HEK293 (cell line): ENCODE results near the gene NKX6-1.

ENCODE experiments used
- CTCF ChIA-PET: fragments of 350-600 bp; formaldehyde crosslinking; extraction: SDS; loops from one replicate; lab custom pipeline; 2021; ENCODE audit warnings: antibody characterized with exemption; lab: Yijun Ruan, JAX
- POLR2A ChIA-PET: fragments of 300-600 bp; formaldehyde crosslinking; extraction: SDS; loops from one replicate; lab custom pipeline; 2020; ENCODE audit warnings: antibody characterized with exemption, inconsistent platforms; lab: Yijun Ruan, JAX
- H3K27ac ChIP-seq: fragments of 200-500 bp; sonication (Bioruptor generic); 2 replicates; pipeline ENCODE4 v1.5.1; 2014; ENCODE audit warnings: low read depth, low read length, control low read depth, inconsistent platforms; ENCODE audit errors: extremely low read depth
- H3K36me3 ChIP-seq, 2 experiments: fragments of 200-500 bp in 1 of 2; sonication (Bioruptor generic) in 1 of 2; 1 replicate in 1 of 2; 2 replicates in 1 of 2; pipeline ENCODE4 v1.5.1; 2014 to 2017; ENCODE audit warnings: inconsistent platforms in 2 of 2, low read length in 2 of 2; ENCODE audit not compliant: control insufficient read depth in 2 of 2, insufficient read depth in 1 of 2
- H3K4me1 ChIP-seq: fragments of 200-500 bp; sonication (Bioruptor generic); 2 replicates; pipeline ENCODE4 v1.5.1; 2014; ENCODE audit warnings: mild to moderate bottlenecking, low read length, inconsistent platforms; ENCODE audit not compliant: control insufficient read depth, insufficient read depth
- H3K4me3 ChIP-seq: 2 replicates; pipeline ENCODE4 v1.5.1; 2011; ENCODE audit warnings: low read depth, mild to moderate bottlenecking, control low read depth, low read length, moderate library complexity
- H3K9me3 ChIP-seq: fragments of 200-500 bp; sonication (Bioruptor generic); 2 replicates; pipeline ENCODE4 v1.5.1; 2014; ENCODE audit warnings: low read depth, low read length, inconsistent platforms; ENCODE audit not compliant: control insufficient read depth, insufficient read depth
- EGR2 ChIP-seq: fragments of 450-650 bp; formaldehyde crosslinking; IDR thresholded peaks from 2 replicates; pipeline ENCODE4 v1.5.1; 2016; ENCODE audit warnings: low read depth, missing biosample characterization, missing genetic modification characterization
- HOXA7 ChIP-seq: sonication (generic); formaldehyde crosslinking; IDR thresholded peaks from 2 replicates; pipeline ENCODE4 v1.8.1; 2022; ENCODE audit warnings: missing genetic modification reagents, borderline replicate concordance
- KLF8 ChIP-seq: fragments of 450-650 bp; formaldehyde crosslinking; IDR thresholded peaks from 2 replicates; pipeline ENCODE4 v1.5.1; 2016; ENCODE audit warnings: missing biosample characterization, missing genetic modification characterization
- SP2 ChIP-seq: fragments of 450-650 bp; formaldehyde crosslinking; IDR thresholded peaks from 2 replicates; pipeline ENCODE4 v1.5.1; 2016; ENCODE audit warnings: missing biosample characterization, missing genetic modification characterization
- SP3 ChIP-seq: fragments of 450-650 bp; formaldehyde crosslinking; IDR thresholded peaks from 2 replicates; pipeline ENCODE4 v1.5.1; 2016; ENCODE audit warnings: missing biosample characterization, missing genetic modification characterization
- TCF7L2 ChIP-seq: IDR thresholded peaks from 2 replicates; pipeline ENCODE4 v1.6.1; 2011; ENCODE audit warnings: low read depth, mild to moderate bottlenecking, inconsistent platforms, low read length, moderate library complexity, borderline replicate concordance
- ZBTB20 ChIP-seq: fragments of 450-650 bp; formaldehyde crosslinking; IDR thresholded peaks from 2 replicates; pipeline ENCODE4 v1.5.1; 2016; ENCODE audit warnings: missing biosample characterization, missing genetic modification characterization
- ZFHX2 ChIP-seq: fragments of 450-650 bp; formaldehyde crosslinking; conservative IDR thresholded peaks from 2 replicates; pipeline ENCODE4 v1.5.1; 2016; ENCODE audit warnings: missing biosample characterization, missing genetic modification characterization
- ZNF155 ChIP-seq: fragments of 450-650 bp; formaldehyde crosslinking; IDR thresholded peaks from 2 replicates; pipeline ENCODE4 v1.5.1; 2016; ENCODE audit warnings: missing biosample characterization, missing genetic modification characterization
- ZNF302 ChIP-seq: fragments of 450-650 bp; formaldehyde crosslinking; IDR thresholded peaks from 2 replicates; pipeline ENCODE4 v1.5.1; 2016; ENCODE audit warnings: missing biosample characterization, missing genetic modification characterization, low read depth
- ZNF341 ChIP-seq: fragments of 450-650 bp; formaldehyde crosslinking; IDR thresholded peaks from 2 replicates; pipeline ENCODE4; 2016; ENCODE audit warnings: low read depth, missing biosample characterization, missing genetic modification characterization
- ZNF394 ChIP-seq: fragments of 450-650 bp; formaldehyde crosslinking; IDR thresholded peaks from 2 replicates; pipeline ENCODE4 v1.5.1; 2016; ENCODE audit warnings: missing biosample characterization, missing genetic modification characterization, mild to moderate bottlenecking, moderate library complexity, borderline replicate concordance
- ZNF501 ChIP-seq: fragments of 450-650 bp; formaldehyde crosslinking; IDR thresholded peaks from 2 replicates; pipeline ENCODE4 v1.5.1; 2016; ENCODE audit warnings: missing biosample characterization, missing genetic modification characterization
- ZNF561 ChIP-seq: fragments of 450-650 bp; IDR thresholded peaks from 2 replicates; pipeline ENCODE4 v1.5.1; 2018; ENCODE audit warnings: missing biosample characterization, missing genetic modification characterization, borderline replicate concordance
- ZNF596 ChIP-seq: fragments of 450-650 bp; IDR thresholded peaks from 2 replicates; pipeline ENCODE4 v1.5.0; 2018; ENCODE audit warnings: missing biosample characterization, mild to moderate bottlenecking, missing genetic modification characterization, moderate library complexity
- ZNF621 ChIP-seq: fragments of 450-650 bp; formaldehyde crosslinking; IDR thresholded peaks from 2 replicates; pipeline ENCODE4 v1.5.1; 2017; ENCODE audit warnings: missing biosample characterization, missing genetic modification characterization
- ZNF654 ChIP-seq: fragments of 450-650 bp; formaldehyde crosslinking; IDR thresholded peaks from 2 replicates; pipeline ENCODE4 v1.5.1; 2016; ENCODE audit warnings: low read depth, missing biosample characterization, missing genetic modification characterization
- ZNF677 ChIP-seq: fragments of 450-650 bp; IDR thresholded peaks from 2 replicates; pipeline ENCODE4 v1.5.0; 2018; ENCODE audit warnings: missing biosample characterization, mild to moderate bottlenecking, missing genetic modification characterization, moderate library complexity
- ZSCAN23 ChIP-seq: fragments of 450-650 bp; formaldehyde crosslinking; IDR thresholded peaks from 2 replicates; pipeline ENCODE4 v1.5.1; 2016; ENCODE audit warnings: missing biosample characterization, missing genetic modification characterization
- TF ChIP-seq, protein P1 (sequence below): fragments of 450-650 bp; formaldehyde crosslinking; IDR thresholded peaks from 2 replicates; pipeline ENCODE4 v1.5.1; 2016; ENCODE audit warnings: missing biosample characterization, missing genetic modification characterization
- TF ChIP-seq, protein P2 (sequence below): fragments of 450-650 bp; formaldehyde crosslinking; IDR thresholded peaks from 2 replicates; pipeline ENCODE4 v1.5.1; 2016; ENCODE audit warnings: missing biosample characterization, missing genetic modification characterization
- TF ChIP-seq, protein P3 (sequence below): fragments of 450-650 bp; formaldehyde crosslinking; IDR thresholded peaks from 2 replicates; pipeline ENCODE4 v1.5.1; 2016; ENCODE audit warnings: missing biosample characterization, missing genetic modification characterization, borderline replicate concordance
- TF ChIP-seq, protein P4 (sequence below): fragments of 450-650 bp; IDR thresholded peaks from 2 replicates; pipeline ENCODE4 v1.5.1; 2018; ENCODE audit warnings: missing biosample characterization, missing genetic modification characterization
- TF ChIP-seq, protein P5 (sequence below): fragments of 450-650 bp; formaldehyde crosslinking; IDR thresholded peaks from 2 replicates; pipeline ENCODE4 v1.5.1; 2017; ENCODE audit warnings: missing biosample characterization, missing genetic modification characterization
- TF ChIP-seq, protein P6 (sequence below): fragments of 450-650 bp; formaldehyde crosslinking; IDR thresholded peaks from 2 replicates; pipeline ENCODE4 v1.5.1; 2016; ENCODE audit warnings: missing biosample characterization, missing genetic modification characterization

The NKX6-1 gene

DNA sequence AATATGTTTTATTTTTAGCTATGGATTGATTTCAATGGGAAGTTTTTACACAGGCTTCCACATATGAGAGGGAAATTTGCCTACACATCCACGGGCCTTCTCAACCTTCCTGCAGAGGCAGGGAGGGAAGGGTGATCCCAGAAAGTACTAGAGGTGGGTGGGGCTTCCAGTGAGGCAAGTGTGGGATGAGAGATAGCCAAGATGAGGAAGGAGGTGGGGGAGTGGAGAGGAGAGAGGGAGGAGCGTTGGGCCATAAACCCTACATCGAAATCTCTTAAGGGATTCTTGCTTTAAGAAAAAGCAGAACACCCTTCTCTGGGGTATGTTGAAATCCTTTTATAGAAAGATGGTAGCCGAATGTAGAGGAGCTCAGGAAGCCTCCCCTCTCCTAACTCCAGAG is 19.0 kb downstream of the NKX6-1 start:
- no peak overlapping the region for H3K27ac ChIP-seq
- TF ChIP-seq, protein P1, sequence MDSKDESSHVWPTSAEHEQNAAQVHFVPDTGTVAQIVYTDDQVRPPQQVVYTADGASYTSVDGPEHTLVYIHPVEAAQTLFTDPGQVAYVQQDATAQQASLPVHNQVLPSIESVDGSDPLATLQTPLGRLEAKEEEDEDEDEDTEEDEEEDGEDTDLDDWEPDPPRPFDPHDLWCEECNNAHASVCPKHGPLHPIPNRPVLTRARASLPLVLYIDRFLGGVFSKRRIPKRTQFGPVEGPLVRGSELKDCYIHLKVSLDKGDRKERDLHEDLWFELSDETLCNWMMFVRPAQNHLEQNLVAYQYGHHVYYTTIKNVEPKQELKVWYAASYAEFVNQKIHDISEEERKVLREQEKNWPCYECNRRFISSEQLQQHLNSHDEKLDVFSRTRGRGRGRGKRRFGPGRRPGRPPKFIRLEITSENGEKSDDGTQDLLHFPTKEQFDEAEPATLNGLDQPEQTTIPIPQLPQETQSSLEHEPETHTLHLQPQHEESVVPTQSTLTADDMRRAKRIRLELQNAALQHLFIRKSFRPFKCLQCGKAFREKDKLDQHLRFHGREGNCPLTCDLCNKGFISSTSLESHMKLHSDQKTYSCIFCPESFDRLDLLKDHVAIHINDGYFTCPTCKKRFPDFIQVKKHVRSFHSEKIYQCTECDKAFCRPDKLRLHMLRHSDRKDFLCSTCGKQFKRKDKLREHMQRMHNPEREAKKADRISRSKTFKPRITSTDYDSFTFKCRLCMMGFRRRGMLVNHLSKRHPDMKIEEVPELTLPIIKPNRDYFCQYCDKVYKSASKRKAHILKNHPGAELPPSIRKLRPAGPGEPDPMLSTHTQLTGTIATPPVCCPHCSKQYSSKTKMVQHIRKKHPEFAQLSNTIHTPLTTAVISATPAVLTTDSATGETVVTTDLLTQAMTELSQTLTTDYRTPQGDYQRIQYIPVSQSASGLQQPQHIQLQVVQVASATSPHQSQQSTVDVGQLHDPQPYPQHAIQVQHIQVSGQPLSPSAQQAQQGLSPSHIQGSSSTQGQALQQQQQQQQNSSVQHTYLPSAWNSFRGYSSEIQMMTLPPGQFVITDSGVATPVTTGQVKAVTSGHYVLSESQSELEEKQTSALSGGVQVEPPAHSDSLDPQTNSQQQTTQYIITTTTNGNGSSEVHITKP (tag by site-specific recombination): peak; percentile 60
- TF ChIP-seq, protein P2, sequence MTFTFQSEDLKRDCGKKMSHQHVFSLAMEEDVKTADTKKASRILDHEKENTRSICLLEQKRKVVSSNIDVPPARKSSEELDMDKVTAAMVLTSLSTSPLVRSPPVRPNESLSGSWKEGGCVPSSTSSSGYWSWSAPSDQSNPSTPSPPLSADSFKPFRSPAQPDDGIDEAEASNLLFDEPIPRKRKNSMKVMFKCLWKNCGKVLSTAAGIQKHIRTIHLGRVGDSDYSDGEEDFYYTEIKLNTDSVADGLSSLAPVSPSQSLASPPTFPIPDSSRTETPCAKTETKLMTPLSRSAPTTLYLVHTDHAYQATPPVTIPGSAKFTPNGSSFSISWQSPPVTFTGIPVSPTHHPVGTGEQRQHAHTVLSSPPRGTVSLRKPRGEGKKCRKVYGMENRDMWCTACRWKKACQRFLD (tag by site-specific recombination): no peak
- TF ChIP-seq ZNF621 (tag by site-specific recombination) (no peak), HOXA7 (CRISPR knock-in tag) (no peak), SP2 (tag by site-specific recombination) (no peak), ZFHX2 (tag by site-specific recombination) (0 out of 2 replicates have a peak, but pooled peaks have one; percentile 13), ZNF394 (no peak), ZNF561 (tag by site-specific recombination) (no peak), ZBTB20 (tag by site-specific recombination) (no peak), SP3 (no peak), ZNF302 (tag by site-specific recombination) (no peak), ZNF155 (tag by site-specific recombination) (no peak), EGR2 (tag by site-specific recombination) (peak; percentile 39; the same call in 1 of the 2 replicates)
- TF ChIP-seq, protein P3, sequence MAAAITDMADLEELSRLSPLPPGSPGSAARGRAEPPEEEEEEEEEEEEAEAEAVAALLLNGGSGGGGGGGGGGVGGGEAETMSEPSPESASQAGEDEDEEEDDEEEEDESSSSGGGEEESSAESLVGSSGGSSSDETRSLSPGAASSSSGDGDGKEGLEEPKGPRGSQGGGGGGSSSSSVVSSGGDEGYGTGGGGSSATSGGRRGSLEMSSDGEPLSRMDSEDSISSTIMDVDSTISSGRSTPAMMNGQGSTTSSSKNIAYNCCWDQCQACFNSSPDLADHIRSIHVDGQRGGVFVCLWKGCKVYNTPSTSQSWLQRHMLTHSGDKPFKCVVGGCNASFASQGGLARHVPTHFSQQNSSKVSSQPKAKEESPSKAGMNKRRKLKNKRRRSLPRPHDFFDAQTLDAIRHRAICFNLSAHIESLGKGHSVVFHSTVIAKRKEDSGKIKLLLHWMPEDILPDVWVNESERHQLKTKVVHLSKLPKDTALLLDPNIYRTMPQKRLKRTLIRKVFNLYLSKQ: no peak
- H3K4me1 ChIP-seq: no peaks in the 10 kb centered on the region
- POLR2A ChIA-PET: no interaction called here
- no peaks in the 10 kb centered on the region for H3K9me3 ChIP-seq
- no peaks in the 10 kb centered on the region for H3K36me3 ChIP-seq
- CTCF ChIA-PET: no interaction called here
- no peak overlapping the region for H3K4me3 ChIP-seq

DNA sequence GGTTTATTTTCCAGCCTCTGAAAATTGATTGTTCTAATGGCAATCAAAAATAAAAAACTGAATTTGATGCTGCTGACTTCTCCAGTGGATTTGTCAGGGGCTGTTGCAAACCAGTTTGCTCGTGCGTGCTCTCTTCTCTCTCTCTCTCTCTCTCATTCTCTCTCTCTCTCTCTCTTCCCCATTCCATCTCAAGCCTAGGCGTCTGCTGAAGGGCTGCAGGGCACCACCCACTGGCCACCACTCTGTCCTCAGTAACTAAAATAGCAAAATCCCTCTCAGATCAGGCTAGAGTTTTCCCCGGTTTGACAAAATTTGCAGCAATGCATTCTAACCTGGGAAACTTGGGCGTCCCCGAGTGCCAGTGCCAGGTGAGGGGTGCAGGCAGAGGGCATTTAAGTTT is 19.4 kb downstream of the NKX6-1 start:
- ChIA-PET CTCF (no interaction called here), POLR2A (no interaction called here)
- Histone ChIP-seq H3K36me3 (no peaks in the 10 kb centered on the region), H3K4me3 (no peak overlapping the region), H3K4me1 (no peaks in the 10 kb centered on the region), H3K27ac (no peak overlapping the region), H3K9me3 (no peaks in the 10 kb centered on the region)
- TF ChIP-seq ZNF596 (tag by site-specific recombination): peak; percentile 86
- peak; percentile 10; the same call in 1 of the 2 replicates for TF ChIP-seq ZNF654 (tag by site-specific recombination)
- no peak for TF ChIP-seq ZNF501 (tag by site-specific recombination)
- TF ChIP-seq, protein P4, sequence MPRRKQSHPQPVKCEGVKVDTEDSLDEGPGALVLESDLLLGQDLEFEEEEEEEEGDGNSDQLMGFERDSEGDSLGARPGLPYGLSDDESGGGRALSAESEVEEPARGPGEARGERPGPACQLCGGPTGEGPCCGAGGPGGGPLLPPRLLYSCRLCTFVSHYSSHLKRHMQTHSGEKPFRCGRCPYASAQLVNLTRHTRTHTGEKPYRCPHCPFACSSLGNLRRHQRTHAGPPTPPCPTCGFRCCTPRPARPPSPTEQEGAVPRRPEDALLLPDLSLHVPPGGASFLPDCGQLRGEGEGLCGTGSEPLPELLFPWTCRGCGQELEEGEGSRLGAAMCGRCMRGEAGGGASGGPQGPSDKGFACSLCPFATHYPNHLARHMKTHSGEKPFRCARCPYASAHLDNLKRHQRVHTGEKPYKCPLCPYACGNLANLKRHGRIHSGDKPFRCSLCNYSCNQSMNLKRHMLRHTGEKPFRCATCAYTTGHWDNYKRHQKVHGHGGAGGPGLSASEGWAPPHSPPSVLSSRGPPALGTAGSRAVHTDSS (tag by site-specific recombination): no peak
- TF ChIP-seq ZNF341 (tag by site-specific recombination): no peak
- TF ChIP-seq TCF7L2: no peak
- TF ChIP-seq KLF8: no peak
- TF ChIP-seq ZNF677 (tag by site-specific recombination): no peak
- TF ChIP-seq, protein P5, sequence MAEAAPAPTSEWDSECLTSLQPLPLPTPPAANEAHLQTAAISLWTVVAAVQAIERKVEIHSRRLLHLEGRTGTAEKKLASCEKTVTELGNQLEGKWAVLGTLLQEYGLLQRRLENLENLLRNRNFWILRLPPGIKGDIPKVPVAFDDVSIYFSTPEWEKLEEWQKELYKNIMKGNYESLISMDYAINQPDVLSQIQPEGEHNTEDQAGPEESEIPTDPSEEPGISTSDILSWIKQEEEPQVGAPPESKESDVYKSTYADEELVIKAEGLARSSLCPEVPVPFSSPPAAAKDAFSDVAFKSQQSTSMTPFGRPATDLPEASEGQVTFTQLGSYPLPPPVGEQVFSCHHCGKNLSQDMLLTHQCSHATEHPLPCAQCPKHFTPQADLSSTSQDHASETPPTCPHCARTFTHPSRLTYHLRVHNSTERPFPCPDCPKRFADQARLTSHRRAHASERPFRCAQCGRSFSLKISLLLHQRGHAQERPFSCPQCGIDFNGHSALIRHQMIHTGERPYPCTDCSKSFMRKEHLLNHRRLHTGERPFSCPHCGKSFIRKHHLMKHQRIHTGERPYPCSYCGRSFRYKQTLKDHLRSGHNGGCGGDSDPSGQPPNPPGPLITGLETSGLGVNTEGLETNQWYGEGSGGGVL (tag by site-specific recombination): no peak
- no peak for TF ChIP-seq ZNF155 (tag by site-specific recombination)
- no peak for TF ChIP-seq ZSCAN23 (tag by site-specific recombination)
- TF ChIP-seq, protein P6, sequence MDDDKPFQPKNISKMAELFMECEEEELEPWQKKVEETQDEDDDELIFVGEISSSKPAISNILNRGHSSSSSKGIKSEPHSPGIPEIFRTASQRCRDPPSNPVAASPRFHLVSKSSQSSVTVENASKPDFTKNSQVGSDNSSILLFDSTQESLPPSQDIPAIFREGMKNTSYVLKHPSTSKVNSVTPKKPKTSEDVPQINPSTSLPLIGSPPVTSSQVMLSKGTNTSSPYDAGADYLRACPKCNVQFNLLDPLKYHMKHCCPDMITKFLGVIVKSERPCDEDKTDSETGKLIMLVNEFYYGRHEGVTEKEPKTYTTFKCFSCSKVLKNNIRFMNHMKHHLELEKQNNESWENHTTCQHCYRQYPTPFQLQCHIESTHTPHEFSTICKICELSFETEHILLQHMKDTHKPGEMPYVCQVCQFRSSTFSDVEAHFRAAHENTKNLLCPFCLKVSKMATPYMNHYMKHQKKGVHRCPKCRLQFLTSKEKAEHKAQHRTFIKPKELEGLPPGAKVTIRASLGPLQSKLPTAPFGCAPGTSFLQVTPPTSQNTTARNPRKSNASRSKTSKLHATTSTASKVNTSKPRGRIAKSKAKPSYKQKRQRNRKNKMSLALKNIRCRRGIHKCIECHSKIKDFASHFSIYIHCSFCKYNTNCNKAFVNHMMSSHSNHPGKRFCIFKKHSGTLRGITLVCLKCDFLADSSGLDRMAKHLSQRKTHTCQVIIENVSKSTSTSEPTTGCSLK (tag by site-specific recombination): no peak
